Measurements from ENCODE around the gene DNER.

GRCh38 chr2:229475778-229476177 lies 238.6 kb downstream of the DNER start:
- no peak for TF ChIP-seq KMT2A (CRISPR knock-in tag; IDR thresholded peaks at IDR 0.05)
- TF ChIP-seq ZFY (CRISPR knock-in tag; IDR thresholded peaks at IDR 0.05): no peak
- no peak for TF ChIP-seq CTCF (CRISPR knock-in tag; IDR thresholded peaks at IDR 0.05)
- no peak for TF ChIP-seq HDAC1 (CRISPR knock-in tag; IDR thresholded peaks at IDR 0.05)
- no peak for TF ChIP-seq EZH2 (conservative IDR thresholded peaks at IDR 0.05; ENCODE audit: low read depth, low read length)
- TF ChIP-seq FIP1L1 (IDR thresholded peaks at IDR 0.05; ENCODE audit: borderline replicate concordance, insufficient read depth, low read depth, low read length): no peak
- no peak for TF ChIP-seq MAX (IDR thresholded peaks at IDR 0.05)
- TF ChIP-seq ZNF296 (CRISPR knock-in tag; conservative IDR thresholded peaks at IDR 0.05): no peak

Measured in HepG2 (cell line).